DMS 273 treated with DMSO at 0.1 percent for 48 hours (cell line): ENCODE data around the gene FAM222B.
"Not testable (repeated sequence)": the region's sequence is repeated elsewhere in the genome, so short reads cannot be mapped to it uniquely, and the experiment has no call there.

Experiments used
- DNase-seq: peaks from one replicate; lab custom pipeline; 2025; lab: John Stamatoyannopoulos, UW

The FAM222B gene

DNA sequence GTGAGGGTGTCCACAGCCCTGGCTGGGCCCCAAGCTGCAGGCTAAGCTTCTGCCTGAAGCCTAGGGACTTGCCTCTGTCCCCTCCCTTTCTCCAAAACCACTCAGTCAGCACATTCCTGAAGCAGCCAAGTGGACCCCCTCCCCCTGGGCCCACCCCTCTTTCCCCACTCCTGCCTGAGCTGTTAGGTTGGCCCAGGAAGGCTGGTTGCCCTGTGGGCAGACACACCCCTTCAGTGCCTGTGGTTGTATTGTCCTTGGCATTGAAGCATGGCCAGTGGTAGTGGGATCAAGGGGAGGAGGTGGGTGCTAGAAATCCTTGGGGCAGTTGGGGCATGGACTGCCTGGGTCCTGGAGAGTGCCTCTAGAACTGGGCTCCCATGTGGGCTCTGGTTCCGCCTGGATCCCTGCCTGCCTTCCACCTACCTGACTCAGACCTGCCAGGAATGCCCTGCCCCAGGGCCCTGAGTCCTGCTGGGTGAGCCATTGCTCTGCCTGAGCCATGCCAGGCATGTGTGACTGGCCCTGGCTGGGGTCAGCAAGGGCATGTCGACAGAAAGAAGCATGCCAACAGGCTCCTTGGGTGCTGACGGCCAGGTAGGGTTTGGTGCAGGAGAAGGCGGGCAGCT, 96.7 kb downstream of the FAM222B start:
- no peak for DNase-seq

DNA sequence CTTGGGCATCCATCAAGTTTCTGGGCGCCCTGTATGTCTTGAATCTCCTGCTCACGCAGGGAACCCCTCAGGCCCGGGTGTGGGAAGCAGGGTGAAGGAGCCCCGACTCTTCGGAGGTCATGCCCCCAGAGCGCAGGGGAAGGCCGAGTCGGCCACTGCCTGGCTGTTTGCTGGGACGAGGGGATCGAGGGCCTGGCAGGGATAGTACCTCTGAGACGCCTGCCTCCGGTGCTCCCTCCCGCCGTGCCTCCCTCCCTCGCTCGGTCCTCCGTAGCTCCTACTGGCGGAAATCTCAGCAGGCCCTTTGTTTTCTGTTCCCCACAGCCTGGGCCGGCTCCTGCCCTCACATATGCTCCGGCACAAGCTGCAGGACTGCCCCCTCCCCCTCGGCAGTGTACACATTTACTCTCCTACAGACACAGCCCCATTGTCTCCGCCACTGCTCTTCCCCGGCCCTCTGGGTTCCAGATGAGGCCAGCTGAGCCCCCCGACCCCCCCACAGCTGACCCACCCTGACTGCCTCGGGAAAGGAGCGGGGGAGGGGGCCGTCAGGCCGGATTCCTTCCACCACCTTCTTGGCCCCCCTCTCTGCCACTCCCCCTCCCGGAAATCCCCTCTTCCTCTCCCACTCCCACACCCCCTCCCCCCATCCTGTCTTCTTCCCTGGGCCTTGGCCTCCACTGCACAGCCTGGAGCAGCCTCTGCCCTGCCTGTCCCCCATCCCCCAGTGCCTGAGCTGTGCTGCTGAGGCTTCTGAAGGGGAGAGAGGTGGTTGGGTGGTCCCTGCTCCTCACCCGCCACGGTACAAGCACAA, 97.4 kb downstream of the FAM222B start:
- DNase-seq: peak; percentile 55

DNA sequence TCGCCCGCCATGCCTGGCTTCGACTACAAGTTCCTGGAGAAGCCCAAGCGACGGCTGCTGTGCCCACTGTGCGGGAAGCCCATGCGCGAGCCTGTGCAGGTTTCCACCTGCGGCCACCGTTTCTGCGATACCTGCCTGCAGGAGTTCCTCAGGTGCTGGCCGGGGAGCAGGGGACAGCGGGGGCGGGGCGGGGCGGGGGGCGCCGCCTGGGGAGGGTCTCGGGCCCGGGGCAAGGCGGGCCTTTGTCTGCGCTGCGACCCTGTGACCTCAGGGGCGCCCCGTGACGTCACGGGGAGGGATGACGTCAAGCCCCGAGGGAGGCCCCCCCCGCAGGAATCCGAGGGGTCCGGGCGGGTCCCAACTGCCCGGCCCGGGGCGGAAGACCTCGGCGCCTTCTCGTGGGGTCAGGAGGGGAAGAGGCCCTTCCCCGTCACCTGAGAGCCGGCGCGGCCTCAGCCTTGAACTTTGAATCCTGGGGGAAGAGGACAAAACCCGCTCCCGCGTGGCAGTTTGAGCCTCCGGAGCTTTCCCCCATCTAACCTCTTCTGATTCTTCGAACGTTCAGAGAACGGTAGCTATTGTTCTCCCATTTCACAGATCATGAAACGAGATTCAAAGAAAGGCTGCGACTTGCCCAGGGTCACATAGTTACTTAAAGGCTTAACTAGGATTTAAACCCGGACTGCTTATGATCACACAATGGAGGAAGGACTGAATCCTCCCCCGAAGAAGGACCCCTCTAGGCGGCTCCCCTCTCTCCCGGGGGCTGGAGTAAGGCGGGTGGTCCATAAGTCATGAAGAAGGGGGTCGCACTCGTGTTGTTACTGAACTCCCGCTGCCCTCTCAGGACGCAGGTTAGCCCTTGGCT, 98.3 kb downstream of the FAM222B start:
- no peak for DNase-seq

DNA sequence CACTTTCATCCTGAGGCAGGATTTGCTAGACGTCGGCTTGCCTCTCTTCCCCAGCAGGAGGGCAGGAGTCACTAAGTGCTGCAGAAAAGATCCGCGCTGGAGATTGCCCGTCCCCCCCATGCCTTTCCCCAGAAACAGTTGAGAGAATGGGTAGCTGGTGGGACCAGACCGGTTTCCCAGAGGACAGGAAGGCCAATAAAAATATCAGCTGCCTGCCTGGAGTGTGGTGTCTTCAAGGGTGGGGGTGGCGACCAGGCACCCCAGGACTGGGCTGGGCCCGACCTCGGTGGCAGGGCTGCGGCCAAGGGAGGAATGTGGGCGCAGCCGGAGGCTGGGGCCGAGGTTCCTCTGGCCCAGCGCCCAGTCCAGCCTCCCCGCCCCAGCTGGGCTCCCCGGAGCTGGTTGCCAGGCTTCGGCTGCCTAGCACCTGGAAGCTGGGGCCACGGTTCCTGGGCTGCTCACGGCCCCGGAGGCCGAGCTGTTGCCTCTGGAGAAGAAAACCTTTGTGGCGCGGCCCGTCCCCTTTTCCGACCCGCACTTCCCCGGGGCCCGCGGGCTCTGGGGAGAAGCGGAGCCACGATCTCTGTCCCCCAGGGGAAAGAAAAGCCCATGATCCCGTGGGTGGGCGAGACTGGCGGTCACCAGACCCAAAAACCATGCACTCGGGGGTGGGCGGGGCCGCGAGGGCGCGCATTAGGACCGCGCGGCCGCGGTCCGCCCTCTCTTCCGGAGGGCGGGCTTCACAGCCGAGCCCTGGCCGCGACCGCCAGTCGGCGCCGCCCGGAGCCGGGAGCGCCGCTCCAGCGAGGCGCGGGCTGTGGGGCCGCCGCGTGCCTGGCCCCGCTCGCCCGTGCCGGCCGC, 99.1 kb downstream of the FAM222B start, which contains the start of gene TRAF4:
Gene TRAF4 (plus strand): TSS at position 769 of the 861 bp plus-strand sequence. CDS start 102 bp downstream, outside the sequence.
- DNase-seq: peak; percentile 91

DNA sequence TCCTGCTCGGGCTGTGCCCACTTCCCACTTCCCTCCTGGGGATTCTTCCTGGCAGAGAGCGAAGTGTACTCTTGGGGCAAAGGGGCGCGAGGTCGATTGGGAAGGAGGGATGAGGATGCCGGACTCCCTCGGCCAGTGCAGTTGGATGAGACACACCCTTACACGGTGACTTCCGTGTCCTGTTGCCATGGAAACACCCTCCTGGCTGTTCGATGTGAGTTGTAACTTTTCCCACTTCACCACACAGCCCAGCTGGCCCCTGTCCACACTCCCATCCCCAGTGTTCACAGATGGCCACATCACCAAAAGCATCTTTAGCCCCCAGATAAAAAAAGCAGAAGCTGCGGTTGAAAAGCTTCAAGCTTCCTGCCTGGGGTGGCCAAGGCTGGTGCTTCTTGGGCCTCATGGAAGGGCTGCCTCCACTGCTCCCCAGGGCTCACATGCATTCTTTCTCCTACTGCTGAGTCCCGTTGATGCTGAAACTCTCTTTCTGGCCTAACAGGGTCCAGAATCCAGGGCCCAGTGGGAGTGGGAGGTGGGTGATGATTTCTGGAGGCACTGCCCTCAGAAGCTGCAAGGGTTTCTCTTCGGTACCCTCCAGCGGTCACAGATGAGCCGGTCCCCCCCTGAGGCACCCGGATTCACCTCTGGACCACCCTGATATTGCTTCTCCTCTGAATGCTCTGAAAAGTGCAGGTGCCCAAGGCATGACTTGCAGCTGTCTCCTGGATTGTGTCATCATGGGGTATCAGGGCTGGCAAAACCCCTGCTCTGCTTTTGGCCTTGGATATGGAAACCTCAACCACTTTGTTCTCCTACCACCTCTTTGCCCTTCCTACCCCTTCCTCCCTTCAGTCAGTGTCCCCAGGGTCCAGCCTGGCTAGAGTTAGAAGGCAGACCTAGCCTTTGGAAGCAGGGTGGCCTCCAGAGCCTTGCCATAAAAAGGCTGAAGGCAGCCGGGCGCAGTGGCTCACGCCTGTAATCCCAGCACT, 100.9 kb downstream of the FAM222B start:
- no peak for DNase-seq

DNA sequence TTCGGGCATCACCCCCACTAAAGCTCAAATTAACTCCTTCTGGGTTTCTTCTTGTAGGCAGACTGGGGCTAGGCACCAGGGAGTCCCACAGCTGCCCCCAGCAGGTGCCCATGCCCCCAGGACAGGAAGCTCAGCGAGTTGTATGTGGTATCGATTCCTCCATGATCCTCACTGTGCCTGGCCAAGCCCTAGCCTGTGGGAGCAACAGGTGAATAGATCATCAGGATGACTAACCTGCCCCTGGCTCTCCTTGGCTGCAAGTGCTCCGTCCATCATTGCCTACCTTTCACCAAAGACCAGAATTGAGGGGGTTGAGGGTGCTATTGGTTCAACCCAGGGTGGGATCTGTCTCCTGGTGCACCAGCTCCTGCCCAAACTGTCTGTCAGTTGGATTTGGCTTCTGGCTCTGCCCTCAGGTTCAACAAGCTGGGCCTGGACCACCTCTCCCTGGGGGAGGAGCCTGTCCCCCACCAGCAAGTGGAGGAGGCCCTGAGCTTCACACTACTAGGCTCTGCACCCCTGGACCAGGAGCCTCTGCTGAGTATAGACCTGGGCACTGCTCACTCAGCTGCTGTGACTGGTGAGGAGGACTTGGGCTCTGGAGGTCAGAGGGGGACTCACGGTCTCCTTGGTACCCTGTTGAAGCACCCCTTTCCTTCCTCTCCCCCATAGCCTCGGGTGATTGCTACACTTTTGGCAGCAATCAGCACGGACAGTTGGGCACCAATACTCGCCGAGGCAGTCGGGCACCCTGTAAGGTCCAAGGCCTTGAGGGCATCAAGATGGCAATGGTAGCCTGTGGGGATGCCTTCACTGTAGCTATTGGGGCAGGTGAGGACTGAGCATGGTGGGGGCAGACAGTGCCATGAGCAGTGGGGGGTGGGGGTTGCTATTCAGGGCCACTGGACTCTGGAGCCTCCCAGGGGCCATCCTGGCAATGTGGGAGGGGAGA, 101.9 kb downstream of the FAM222B start:
- DNase-seq: no peak

DNA sequence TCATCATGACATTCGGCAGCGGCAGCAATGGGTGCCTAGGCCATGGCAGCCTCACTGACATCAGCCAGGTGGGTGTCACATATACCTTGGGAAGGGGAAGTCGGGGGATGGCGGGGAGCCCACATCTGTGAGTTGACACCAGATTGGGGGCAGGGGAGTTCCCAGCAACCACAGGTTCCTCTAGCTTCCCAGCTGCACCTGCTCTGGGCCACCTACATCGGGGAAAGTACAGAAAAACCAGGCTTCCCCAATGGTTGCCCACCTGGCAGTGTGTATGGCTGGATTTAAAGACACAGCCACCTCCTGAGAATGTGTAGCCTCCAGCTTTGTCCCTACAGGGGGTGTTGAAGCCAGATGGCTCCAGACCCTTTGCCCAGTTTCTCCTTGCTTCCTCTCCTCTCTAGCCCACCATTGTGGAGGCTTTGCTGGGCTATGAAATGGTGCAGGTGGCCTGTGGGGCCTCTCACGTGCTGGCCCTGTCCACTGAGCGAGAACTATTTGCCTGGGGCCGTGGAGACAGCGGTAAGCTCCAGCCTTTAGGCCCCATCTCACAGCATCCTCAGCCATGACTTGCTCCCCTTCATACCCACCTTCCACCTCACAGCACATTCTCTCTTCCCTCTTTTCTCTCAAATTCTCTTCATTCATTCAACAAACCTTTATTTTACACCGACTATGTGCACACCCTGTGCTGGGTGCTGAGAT, 103.8 kb downstream of the FAM222B start:
- DNase-seq: no peak

DNA sequence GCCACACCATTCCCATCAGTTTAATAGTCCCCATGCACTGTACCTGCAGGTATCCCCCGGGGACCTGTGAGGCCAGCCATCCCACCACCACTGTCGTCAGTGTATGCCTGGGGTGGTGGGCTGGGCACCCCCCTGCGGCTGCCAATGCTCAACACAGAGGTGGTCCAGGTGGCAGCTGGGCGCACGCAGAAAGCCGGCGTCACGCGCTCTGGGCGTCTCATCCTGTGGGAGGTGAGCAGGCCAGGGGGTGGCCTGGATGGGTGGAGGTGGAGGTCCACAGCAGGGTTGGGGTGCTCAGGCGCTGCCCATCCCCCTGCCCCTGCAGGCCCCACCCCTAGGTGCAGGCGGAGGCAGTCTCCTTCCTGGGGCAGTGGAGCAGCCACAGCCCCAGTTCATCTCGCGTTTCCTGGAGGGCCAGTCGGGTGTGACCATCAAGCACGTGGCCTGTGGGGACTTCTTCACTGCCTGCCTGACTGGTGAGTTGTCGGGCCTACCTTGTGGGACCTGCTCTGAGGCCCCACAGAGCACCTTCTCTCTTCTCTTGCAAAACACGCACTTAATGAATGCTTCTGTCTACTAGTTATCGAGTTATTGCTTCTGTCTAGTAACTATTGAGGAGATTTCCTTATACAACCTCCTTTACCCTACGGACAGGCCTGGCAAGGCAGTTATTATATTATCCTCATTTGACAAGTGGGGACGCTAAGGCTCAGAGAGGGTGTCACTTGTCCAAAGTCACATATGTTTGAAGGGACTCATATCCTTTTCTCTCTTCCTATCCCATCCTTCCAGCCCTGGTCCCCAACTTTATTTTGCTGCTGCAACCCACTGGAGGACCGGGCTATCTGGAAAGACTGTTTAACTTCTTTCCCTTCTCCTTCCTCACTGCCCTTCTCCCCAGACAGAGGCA, 104.6 kb downstream of the FAM222B start:
- DNase-seq: no peak

DNA sequence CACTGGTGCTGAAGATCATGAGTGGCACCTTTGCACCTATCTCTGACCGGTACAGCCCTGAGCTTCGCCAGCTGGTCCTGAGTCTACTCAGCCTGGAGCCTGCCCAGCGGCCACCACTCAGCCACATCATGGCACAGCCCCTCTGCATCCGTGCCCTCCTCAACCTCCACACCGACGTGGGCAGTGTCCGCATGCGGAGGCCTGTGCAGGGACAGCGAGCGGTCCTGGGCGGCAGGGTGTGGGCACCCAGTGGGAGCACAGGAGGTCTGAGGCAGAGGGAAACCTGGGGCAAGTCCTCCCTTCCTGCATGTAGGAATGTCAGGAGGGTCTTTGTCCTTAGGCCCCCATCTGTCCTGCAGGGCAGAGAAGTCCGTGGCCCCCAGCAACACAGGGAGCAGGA, 105.3 kb downstream of the FAM222B start:
- DNase-seq: no peak

DNA sequence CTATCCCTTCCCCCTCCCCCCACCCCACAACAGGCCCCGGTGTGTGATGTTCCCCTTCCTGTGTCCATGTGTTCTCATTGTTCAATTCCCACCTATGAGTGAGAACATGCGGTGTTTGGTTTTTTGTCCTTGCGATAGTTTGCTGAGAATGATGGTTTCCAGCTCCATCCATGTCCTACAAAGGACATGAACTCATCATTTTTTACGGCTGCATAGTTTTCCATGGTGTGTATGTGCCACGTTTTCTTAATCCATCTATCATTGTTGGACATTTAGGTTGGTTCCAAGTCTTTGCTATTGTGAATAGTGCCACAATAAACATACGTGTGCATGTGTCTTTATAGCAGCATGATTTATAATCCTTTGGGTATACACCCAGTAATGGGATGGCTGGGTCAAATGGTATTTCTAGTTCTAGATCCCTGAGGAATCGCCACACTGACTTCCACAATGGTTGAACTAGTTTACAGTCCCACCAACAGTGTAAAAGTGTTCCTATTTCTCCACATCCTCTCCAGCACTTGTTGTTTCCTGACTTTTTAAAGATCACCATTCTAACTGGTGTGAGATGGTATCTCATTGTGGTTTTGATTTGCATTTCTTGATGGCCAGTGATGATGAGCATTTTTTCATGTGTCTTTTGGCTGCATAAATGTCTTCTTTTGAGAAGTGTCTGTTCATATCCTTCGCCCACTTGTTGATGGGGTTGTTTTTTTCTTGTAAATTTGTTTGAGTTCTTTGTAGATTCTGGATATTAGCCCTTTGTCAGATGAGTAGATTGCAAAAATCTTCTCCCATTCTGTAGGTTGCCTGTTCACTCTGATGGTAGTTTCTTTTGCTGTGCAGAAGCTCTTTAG, 106.4 kb downstream of the FAM222B start:
- DNase-seq: not testable (repeated sequence)

DNA sequence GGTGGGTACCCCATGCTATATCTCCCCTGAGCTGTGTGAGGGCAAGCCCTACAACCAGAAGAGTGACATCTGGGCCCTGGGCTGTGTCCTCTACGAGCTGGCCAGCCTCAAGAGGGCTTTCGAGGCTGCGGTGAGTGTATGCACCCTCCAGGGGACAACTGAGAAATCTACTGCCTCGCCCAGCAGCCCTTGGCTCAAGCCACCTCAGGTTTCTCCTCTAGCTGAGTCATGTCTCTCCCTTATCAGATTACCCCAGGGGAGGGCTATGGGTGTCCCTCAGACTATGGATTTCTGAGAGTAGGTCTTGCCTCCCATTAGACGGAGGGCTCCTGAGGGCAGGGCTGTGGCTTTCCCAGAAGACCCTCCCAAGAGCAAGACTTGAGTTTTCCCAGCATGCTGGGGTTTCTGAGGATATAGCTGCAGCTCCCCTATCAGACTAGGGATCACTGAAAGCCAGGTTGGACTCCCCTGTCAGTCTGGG, 107.3 kb downstream of the FAM222B start:
- no peak for DNase-seq

DNA sequence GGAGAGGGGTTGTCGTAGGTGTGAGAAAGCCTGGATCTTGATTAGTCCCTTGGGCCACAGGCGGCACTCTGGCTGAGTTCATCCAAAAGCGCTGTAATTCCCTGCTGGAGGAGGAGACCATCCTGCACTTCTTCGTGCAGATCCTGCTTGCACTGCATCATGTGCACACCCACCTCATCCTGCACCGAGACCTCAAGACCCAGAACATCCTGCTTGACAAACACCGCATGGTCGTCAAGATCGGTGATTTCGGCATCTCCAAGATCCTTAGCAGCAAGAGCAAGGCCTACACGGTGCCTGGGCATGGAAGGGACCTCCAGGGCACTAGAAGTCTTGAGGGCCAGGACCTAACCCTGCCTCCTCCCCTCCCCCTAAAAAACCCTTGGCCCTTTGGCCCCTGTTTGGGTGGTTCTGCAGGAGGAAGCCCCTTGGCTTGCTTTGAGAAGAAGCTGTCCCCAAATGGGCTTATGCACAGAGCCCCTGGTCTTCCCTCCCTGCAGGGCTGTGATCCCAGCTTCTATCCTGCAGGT, 107.8 kb downstream of the FAM222B start:
- DNase-seq: no peak

DNA sequence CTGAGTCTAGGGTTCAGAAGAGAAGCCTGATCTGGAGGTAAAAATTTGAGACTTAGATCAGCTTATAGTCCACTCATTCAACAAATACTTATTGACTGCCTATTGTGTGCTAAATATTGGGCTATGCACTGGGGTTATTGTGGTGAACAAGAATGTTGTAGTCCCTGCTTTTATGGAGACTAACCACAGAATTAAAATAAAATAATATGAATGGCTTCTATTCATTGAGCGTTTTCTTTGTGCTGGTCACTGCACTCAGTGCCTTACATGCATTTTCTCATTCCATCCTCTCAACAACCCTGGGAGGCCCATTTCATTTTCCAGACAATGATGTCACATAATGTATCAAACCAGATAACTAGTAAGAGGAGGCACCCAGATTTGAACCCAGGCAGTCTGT, 109.2 kb downstream of the FAM222B start:
- DNase-seq: no peak

DNA sequence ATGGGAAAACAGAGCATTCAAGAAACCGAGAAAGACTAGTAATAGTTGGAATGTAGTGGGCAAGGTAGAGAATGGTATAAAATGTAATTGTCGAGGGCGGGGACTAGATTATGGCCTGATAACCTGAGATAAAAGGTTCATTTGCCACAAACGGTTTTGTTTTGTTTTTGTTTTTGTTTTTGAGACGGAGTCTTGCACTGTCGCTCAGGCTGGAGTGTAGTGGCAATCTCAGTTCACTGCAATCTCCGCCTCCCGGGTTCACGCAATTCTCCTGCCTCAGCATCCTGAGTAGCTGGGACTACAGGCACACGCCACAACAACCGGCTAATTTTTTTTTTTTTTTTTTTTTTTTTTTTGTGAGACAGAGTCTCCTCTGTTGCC, 112.7 kb downstream of the FAM222B start:
- no peak for DNase-seq

DNA sequence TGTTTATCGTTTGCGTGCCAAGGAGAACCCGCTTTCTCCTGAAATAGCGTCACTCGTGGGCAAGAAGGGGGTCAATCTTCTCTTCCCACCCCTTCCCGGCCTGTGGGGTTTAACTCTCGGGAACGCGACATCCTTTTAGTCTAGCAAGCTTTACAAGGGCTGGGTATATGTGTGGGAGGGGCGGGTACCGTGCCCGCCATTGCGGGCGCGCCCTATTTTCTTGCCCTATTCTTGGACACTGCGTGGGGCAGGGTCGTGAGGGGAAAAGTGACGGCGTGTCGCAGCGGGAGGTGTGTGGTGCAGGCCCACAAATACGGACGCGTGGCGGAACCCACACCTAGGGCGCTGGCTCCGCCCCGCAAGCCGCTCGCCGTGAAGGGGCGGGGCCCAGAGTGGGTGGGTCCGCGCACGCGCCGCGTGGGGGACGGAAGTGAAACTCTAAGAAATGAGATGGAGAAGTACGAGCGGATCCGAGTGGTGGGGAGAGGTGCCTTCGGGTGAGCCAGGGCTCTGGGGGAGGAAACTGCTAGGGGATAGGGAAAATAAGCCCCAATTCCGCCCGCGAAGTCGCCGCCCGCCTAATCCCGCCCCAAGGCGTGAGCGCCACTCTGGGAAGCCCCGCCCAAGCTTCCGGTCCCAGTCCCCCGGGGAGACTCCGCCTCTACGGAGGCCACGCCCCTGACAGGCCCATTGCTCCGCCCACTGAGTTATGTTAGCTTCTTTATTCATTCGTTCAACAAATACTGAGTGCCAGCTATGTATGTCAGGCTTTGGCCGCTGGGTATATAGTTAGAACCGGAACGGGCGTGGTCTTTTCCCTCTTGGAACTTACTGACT, 114.0 kb downstream of the FAM222B start, which contains the start of gene NEK8:
Gene NEK8 (plus strand): TSS at position 425 of the 837 bp plus-strand sequence. CDS start 26 bp downstream, at position 451.
- peak; percentile 62 for DNase-seq
